Glutamatergic neuron (in vitro differentiated cells): ENCODE measurements around the gene FBXW5. TPM values are rescaled to one million over a fixed set of nuclear protein-coding genes. Genes with fewer than 3 reads are reported as not detected.

Experiments used
- DNase-seq: peaks from one replicate; pipeline ENCODE4 v3.0.0; 2022
- H3K27ac Mint-ChIP-seq: one replicate; pipeline ENCODE4 v1.8.0; 2020; ENCODE audit warnings: mild to moderate bottlenecking, mixed read lengths, inconsistent platforms; ENCODE audit not compliant: unreplicated experiment
- H3K27me3 Mint-ChIP-seq: one replicate; pipeline ENCODE4 v1.8.0; 2020; ENCODE audit warnings: mild to moderate bottlenecking, moderate library complexity, mixed read lengths, inconsistent platforms; ENCODE audit not compliant: unreplicated experiment
- H3K36me3 Mint-ChIP-seq: one replicate; pipeline ENCODE4 v1.8.0; 2020; ENCODE audit warnings: mild to moderate bottlenecking, mixed read lengths, inconsistent platforms; ENCODE audit not compliant: unreplicated experiment
- H3K4me1 Mint-ChIP-seq: one replicate; pipeline ENCODE4 v1.8.0; 2020; ENCODE audit warnings: mild to moderate bottlenecking, low read depth, mixed read lengths, inconsistent platforms; ENCODE audit not compliant: unreplicated experiment
- H3K4me3 Mint-ChIP-seq: one replicate; pipeline ENCODE4 v1.8.0; 2020; ENCODE audit warnings: mild to moderate bottlenecking, mixed read lengths, inconsistent platforms; ENCODE audit not compliant: unreplicated experiment
- H3K9me3 Mint-ChIP-seq: one replicate; pipeline ENCODE4 v1.8.0; 2020; ENCODE audit warnings: mild to moderate bottlenecking, moderate library complexity, mixed read lengths, inconsistent platforms; ENCODE audit not compliant: unreplicated experiment
- total RNA-seq: library from RNA; stranded (reverse); fragmentation: NEBNext Ultra II Directional; extraction: Animal tissue kit (Norgen Biotek cat#: 25700); gene quantifications from one replicate; pipeline ENCODE4 v1.2.1, GENCODE V29; 2021; ENCODE audit not compliant: unreplicated experiment
- TF ChIP-seq, protein P1 (sequence below): fragments of 200-600 bp; sonication (generic); IDR thresholded peaks from one replicate; pipeline ENCODE4 v1.5.0; 2021; ENCODE audit not compliant: partially characterized antibody, unreplicated experiment

Gene FBXW5
- total RNA-seq, 1 donor from 2014 or later: 77.9 TPM

DNA sequence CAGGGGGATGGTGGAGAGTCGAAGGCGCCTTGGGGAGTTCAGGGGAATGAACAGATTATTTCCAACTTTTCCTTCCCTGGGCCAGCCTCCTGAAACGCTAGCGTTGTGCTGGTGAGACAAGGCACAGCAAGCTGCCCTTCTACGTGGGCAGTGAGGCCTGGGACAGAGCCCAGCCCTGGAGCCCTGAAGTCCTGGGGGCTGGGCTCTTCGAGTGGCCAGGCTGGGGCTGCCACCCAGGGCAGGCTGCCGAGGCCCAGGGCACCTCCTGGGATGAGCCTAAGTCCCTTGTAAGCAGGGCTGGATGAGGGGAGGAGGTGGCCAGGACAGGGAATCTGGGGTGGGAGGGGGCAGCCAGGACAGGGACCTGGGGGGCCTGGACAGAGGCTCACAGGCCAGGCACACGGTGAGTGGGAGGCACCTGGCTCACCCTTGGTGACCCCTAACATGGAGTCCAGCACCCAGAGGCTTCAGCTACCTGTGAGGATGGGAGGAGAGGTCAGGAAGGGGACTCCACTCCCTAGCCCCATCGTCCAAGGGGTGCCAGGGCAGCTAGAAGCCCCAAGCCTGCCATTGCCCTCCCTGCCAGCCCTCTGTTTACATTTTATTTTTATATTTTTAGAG lies 6.2 kb upstream of the FBXW5 start:
- peaks cover 2% of the 10 kb centered on the region for H3K4me1 Mint-ChIP-seq
- H3K27me3 Mint-ChIP-seq: peaks cover 8% of the 10 kb centered on the region
- TF ChIP-seq, protein P1, sequence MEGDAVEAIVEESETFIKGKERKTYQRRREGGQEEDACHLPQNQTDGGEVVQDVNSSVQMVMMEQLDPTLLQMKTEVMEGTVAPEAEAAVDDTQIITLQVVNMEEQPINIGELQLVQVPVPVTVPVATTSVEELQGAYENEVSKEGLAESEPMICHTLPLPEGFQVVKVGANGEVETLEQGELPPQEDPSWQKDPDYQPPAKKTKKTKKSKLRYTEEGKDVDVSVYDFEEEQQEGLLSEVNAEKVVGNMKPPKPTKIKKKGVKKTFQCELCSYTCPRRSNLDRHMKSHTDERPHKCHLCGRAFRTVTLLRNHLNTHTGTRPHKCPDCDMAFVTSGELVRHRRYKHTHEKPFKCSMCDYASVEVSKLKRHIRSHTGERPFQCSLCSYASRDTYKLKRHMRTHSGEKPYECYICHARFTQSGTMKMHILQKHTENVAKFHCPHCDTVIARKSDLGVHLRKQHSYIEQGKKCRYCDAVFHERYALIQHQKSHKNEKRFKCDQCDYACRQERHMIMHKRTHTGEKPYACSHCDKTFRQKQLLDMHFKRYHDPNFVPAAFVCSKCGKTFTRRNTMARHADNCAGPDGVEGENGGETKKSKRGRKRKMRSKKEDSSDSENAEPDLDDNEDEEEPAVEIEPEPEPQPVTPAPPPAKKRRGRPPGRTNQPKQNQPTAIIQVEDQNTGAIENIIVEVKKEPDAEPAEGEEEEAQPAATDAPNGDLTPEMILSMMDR: no peak
- peaks cover 2% of the 10 kb centered on the region for H3K9me3 Mint-ChIP-seq
- peak overlapping the region; percentile 79 for H3K4me3 Mint-ChIP-seq
- no peaks in the 10 kb centered on the region for H3K36me3 Mint-ChIP-seq
- H3K27ac Mint-ChIP-seq: no peak overlapping the region
- no peak for DNase-seq

DNA sequence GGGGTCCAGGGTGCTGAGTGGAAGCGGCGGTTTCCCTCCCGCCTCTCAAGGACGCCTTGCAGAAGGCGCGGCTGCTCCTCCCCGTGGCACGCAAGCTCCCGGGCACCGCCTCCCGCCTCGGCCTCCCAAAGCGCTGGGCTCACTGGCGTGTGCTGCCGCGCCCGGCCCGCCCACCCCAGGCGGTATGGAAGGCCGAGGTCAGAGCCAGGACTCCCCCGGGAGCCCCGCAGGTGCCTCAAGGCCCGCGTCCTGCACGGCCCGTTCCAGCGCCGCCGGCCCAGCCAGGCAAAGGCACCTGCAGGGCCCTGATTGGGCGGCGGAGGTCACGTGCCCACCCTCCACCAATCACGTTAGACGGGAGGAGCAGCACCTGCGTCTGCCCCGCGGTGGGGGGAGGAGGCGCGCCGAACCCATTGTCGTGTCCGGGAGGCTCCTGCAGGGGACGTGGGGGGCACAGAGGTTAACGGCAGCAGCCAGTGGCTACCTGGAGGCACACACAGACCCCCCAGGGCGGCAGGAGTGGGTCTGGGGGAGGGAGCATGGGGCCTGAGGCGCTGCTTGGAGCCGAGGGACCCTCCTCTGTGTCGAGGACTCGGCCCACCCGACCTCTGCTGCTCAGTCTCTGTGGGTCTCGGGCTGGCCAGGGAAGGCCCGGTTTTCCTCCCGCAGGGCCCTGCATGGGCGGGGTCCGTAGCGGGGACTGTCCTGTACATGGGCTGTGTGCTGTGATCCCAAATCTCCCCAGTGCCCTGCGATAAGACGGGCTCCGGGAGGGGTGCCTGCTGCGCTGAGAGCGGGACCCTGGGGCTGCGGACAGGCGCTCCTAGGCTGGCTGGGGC lies 5.5 kb upstream of the FBXW5 start:
- Mint-ChIP-seq H3K27me3 (peaks cover 6% of the 10 kb centered on the region), H3K4me3 (peak overlapping the region; percentile 79), H3K4me1 (peaks cover 2% of the 10 kb centered on the region), H3K9me3 (no peaks in the 10 kb centered on the region), H3K36me3 (no peaks in the 10 kb centered on the region), H3K27ac (peak overlapping the region; percentile 77)
- TF ChIP-seq, protein P1: no peak
- peak; percentile 93 for DNase-seq

DNA sequence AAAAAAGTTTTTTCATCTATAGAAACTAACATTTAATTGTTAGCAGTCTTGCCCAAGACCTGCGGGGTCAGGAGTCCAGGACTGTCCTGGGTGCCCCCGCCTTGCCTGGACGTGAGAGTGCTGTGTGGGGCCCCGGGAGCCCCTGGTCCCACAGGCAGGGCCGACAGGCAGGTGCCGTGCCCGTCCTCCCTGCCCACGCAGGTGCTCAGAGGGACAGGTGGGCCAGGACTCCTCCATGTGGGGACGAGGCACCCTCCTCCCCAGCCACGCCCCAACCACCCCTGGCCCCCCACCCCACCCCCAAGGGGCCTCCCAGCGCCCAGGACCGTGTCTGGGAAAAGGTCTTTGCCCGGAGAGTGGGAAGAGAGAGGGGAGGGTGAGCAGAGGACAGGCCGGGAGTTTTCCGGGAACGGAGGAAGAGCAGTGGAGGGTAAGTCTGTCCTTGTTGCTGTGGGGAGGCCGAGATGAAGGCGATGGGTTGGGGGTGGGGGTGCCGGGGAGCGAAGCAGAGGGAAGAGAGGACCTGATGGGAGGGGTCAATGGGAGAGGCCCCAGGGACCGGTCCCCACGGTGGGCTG lies 4.8 kb upstream of the FBXW5 start:
- Mint-ChIP-seq H3K27me3 (peaks cover 5% of the 10 kb centered on the region), H3K36me3 (no peaks in the 10 kb centered on the region), H3K4me3 (peak overlapping the region; percentile 71), H3K9me3 (peaks cover 2% of the 10 kb centered on the region), H3K27ac (no peak overlapping the region), H3K4me1 (peaks cover 2% of the 10 kb centered on the region)
- TF ChIP-seq, protein P1: no peak
- no peak for DNase-seq

DNA sequence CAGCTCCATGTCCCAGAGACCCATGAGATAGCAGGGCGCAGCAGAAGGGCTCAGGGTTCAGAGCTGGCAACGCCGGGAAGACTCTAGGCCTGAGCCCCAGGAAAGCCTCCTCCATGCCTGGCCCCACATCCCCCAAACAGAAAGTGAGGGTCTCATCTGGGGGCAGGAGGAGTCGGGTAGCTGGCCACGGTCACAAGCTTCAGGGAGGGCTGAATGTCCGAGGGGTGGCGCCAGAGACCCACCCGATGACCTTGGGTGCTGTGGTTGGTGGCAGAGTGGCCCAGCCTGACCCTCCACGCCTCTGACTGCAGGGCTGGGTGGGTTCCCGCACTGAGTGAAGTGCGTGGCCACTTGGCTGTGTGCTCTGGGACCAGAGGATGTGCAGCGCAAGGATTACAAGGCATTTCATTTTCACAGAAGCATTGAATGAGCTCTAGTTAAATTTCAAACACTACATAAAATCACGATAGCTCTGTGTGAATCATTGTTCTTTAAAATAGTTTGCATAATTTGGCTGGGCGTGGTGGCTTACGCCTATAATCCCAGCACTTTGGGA lies 3.5 kb upstream of the FBXW5 start:
- TF ChIP-seq, protein P1: peak; percentile 27
- H3K4me3 Mint-ChIP-seq: no peak overlapping the region
- H3K9me3 Mint-ChIP-seq: peaks cover 2% of the 10 kb centered on the region
- peaks cover 2% of the 10 kb centered on the region for H3K4me1 Mint-ChIP-seq
- H3K36me3 Mint-ChIP-seq: no peaks in the 10 kb centered on the region
- peak; percentile 77 for DNase-seq
- H3K27me3 Mint-ChIP-seq: peaks cover 5% of the 10 kb centered on the region
- H3K27ac Mint-ChIP-seq: no peak overlapping the region
